ENCODE measurements around the gene TET2.

DNA sequence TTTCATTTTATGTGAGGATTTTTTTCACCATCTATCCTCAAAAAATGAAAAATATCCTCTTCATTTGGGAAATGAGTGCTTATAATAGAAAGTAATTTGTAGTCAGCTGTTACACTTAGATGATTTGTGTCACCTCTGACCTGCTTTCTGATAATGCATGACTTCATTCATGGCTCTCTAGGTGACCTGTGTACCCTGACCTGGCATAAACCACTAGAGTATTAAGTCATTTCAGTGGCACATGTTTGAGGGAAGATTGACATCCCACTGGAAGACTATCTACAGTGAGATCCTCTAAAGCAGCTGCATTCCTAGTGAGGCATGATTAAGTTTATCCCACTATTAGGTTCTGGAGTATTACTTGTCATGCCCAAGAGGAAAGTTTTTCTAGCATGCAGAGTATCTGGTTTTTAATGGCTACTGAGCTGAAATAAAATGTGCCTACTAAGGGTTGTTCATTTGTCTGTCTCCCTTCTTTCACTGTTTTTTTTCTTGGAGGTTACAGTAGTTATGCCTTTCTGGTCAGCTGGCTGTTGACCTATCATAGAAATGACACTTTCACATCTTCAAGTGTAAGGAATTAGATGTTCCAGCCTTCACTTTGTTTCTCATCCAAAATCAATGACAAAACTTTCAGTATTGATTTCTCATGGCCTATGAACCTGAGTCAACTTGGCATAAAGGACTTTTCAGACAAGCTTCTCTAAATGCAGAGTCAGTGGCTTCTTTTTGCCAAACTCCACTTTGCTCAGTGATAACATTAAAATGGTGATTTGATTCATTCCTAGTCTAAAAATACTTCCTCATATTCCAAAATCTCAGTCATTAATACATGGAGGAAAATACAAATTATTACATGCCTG lies 33.1 kb downstream of the TET2 start:
- TF ChIP-seq EP300 (IDR thresholded peaks at IDR 0.05) = no peak
- TF ChIP-seq, protein P1, sequence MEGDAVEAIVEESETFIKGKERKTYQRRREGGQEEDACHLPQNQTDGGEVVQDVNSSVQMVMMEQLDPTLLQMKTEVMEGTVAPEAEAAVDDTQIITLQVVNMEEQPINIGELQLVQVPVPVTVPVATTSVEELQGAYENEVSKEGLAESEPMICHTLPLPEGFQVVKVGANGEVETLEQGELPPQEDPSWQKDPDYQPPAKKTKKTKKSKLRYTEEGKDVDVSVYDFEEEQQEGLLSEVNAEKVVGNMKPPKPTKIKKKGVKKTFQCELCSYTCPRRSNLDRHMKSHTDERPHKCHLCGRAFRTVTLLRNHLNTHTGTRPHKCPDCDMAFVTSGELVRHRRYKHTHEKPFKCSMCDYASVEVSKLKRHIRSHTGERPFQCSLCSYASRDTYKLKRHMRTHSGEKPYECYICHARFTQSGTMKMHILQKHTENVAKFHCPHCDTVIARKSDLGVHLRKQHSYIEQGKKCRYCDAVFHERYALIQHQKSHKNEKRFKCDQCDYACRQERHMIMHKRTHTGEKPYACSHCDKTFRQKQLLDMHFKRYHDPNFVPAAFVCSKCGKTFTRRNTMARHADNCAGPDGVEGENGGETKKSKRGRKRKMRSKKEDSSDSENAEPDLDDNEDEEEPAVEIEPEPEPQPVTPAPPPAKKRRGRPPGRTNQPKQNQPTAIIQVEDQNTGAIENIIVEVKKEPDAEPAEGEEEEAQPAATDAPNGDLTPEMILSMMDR (IDR thresholded peaks at IDR 0.05) = no peak
